HG03095 (cell line): ENCODE results near the gene PCDHGC3.

Source experiments
- ATAC-seq: cut with Tn5 transposase; IDR thresholded peaks from one replicate; pipeline ENCODE4 v1.9.1; 2021; ENCODE audit warnings: moderate library complexity; ENCODE audit not compliant: unreplicated experiment

PCDHGC3 gene

DNA sequence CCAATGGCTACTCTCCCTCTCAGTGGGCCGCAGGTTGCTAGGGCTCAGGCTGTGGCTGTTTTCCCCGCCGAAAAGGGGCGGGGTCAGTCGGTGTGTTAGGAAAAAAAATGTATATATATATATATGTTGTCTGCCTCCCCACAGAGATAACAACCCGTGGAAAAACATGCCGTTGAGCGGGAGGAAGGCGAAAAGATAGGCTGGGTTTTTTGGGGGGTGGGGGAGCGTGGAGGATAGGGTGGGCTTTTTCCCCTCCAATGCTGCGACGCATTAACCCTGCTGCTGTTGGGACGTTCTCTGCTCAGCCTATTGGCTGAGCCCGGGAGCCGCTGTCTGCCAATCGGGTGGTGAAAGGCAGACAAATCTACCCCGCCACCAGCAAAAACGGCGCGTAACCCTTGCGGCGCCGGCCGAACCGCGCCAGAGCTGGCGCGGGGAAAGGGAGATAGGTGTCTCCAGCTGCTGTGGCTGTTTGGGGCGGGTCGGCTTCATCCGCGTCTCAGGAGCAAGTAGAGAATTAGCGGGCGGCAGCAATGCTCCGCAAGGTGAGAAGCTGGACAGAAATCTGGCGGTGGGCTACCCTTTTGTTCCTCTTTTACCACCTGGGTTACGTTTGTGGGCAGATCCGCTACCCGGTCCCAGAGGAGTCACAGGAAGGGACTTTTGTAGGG lies 9.0 kb downstream of the PCDHGC3 start, which contains the start of gene PCDHGC4:
Gene PCDHGC4, plus strand, starts transcription at position 390 of the 671 bp plus-strand sequence. Its CDS starts 144 bp downstream, at position 534.
- ATAC-seq, result peak; percentile 50

DNA sequence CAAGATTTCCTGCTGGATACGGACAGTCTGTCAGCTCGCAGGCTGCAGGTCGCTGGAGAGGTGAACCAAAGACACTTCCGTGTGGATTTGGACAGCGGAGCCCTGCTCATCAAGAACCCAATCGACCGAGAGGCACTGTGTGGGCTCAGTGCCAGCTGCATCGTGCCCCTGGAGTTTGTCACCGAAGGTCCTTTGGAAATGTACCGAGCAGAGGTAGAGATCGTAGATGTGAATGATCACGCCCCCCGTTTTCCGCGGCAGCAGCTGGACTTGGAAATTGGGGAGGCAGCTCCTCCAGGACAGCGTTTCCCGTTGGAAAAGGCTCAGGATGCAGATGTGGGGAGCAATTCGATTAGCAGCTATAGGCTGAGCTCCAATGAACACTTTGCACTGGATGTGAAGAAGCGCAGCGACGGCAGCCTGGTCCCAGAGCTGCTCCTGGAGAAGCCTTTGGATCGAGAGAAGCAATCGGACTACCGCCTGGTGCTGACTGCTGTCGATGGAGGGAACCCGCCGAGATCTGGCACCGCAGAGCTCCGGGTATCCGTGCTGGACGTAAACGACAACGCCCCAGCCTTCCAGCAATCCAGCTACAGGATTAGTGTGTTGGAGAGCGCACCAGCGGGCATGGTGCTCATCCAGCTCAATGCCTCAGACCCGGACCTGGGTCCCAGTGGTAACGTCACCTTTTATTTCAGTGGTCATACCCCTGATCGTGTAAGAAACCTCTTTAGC lies 9.7 kb downstream of the PCDHGC3 start:
- ATAC-seq, result no peak

DNA sequence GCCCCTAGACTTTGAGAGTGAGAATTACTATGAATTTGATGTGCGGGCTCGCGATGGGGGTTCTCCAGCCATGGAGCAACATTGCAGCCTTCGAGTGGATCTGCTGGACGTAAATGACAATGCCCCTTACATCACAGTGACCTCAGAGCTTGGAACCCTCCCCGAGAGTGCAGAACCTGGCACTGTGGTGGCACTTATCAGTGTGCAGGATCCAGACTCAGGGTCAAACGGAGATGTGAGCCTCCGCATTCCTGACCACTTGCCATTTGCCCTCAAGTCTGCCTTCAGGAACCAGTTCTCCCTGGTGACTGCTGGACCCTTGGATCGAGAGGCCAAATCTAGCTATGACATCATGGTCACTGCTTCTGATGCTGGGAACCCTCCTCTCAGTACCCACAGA lies 10.3 kb downstream of the PCDHGC3 start:
- no peak for ATAC-seq

DNA sequence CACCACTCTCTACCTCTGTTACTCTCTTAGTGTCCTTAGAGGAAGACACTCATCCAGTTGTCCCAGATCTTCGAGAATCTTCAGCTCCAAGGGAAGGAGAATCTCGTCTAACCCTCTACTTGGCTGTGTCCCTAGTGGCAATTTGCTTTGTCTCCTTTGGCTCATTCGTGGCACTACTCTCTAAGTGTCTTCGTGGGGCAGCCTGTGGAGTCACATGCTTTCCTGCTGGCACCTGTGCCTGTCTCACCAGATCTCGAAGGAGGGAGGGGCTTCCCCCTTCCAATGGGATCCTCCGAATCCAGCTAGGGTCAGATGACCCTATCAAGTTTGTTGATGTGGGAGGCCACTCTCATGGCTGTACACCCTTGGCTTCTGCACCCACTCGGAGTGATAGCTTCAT lies 11.4 kb downstream of the PCDHGC3 start:
- ATAC-seq, result no peak

DNA sequence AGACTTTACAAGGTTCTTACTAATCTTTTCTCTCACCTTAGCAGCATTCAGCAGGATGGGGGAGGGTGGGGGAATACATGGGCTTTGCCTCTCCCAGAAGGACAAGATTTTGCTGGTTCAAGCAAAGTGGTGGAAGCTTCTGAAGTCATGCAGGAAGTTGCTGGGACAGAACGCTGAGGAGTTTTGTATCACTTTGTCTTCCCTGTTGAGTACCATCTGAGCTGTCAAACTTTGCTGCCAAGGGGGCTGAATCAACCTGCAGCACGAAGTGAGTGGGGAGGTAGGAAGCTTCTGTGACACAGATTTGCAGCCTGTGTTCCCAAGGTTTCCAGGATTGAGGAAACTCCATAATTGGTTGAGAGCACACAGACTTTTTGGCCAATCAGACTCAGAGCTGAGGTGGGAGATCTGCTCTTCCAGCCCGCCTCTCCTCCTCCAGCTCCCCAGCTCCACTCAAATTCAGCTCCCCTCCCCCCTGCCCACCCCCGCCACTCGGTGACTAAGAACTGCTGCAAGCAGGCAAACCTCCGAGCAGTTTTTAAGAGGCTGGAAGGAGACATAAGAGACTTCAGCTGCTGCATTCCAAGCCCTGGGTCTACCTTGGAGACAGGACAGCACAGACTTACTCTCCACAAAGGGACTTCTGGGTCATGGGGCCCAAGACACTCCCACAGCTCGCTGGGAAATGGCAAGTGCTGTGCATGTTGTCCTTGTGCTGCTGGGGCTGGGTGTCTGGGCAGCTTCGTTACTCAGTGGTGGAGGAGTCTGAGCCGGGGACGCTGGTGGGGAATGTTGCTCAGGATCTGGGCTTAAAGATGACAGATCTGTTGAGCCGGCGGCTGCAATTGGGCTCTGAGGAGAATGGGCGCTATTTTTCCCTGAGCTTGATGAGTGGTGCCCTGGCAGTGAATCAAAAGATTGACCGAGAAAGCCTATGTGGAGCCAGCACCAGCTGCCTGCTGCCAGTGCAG lies 13.1 kb downstream of the PCDHGC3 start, which contains the start of gene PCDHGC5:
Gene PCDHGC5, plus strand, starts transcription at position 491 of the 971 bp plus-strand sequence. Its CDS starts 160 bp downstream, at position 651.
- ATAC-seq, result no peak

DNA sequence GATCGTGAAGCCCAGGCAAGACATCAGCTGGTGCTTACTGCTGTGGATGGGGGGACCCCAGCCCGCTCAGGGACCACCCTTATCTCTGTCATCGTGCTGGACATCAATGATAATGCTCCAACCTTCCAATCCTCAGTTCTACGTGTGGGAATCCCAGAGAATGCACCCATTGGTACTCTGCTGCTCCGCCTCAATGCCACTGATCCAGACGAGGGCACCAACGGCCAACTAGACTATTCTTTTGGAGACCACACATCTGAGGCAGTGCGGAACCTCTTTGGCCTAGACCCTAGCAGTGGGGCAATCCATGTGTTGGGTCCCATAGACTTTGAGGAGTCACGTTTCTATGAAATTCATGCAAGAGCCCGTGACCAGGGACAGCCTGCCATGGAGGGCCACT lies 14.1 kb downstream of the PCDHGC3 start:
- no peak for ATAC-seq

DNA sequence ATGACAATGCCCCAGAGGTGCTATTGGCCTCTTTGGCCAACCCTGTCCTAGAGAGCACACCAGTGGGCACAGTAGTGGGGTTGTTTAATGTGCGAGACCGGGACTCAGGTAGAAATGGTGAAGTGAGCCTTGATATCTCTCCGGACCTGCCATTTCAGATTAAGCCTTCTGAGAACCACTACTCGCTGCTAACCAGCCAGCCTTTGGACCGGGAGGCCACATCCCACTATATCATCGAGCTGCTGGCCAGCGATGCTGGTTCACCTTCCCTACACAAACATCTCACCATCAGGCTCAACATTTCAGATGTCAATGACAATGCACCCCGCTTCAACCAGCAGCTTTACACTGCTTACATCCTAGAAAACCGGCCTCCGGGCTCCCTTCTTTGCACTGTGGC lies 14.5 kb downstream of the PCDHGC3 start:
- no peak for ATAC-seq

DNA sequence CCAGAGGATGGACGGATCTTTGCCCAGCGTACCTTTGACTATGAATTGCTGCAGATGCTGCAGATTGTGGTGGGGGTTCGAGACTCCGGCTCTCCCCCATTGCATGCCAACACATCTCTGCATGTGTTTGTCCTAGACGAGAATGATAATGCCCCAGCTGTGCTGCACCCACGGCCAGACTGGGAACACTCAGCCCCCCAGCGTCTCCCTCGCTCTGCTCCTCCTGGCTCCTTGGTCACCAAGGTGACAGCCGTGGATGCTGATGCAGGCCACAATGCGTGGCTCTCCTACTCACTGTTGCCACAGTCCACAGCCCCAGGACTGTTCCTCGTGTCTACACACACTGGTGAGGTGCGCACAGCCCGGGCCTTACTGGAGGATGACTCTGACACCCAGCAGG lies 15.0 kb downstream of the PCDHGC3 start:
- no peak for ATAC-seq

DNA sequence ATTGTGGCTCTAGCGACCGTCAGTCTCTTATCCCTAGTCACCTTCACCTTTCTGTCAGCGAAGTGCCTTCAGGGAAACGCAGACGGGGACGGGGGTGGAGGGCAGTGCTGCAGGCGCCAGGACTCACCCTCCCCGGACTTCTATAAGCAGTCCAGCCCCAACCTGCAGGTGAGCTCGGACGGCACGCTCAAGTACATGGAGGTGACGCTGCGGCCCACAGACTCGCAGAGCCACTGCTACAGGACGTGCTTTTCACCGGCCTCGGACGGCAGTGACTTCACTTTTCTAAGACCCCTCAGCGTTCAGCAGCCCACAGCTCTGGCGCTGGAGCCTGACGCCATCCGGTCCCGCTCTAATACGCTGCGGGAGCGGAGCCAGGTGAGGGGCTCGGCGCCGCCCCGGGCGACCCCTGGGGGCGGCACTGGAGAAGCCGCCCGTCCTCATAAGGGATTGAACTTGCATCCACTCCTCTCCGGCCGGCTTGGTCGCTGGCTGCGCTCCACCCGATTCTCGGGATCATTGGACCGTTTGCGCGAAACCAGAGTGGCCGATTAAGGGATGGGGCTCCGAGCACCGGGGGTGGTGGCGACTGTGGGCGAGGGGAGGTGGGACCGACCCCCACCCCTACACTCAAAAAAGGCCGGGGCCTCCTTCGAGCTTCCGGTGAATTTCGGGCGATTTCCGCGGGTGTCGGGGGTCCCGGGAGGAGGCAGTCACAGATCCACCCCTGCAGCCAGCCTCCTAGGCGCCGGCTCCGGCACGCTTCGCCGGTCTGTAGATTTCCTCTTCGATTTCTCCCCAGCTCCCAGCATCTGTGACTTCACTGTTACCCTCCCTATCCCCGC lies 15.8 kb downstream of the PCDHGC3 start:
- ATAC-seq, result peak; percentile 13

DNA sequence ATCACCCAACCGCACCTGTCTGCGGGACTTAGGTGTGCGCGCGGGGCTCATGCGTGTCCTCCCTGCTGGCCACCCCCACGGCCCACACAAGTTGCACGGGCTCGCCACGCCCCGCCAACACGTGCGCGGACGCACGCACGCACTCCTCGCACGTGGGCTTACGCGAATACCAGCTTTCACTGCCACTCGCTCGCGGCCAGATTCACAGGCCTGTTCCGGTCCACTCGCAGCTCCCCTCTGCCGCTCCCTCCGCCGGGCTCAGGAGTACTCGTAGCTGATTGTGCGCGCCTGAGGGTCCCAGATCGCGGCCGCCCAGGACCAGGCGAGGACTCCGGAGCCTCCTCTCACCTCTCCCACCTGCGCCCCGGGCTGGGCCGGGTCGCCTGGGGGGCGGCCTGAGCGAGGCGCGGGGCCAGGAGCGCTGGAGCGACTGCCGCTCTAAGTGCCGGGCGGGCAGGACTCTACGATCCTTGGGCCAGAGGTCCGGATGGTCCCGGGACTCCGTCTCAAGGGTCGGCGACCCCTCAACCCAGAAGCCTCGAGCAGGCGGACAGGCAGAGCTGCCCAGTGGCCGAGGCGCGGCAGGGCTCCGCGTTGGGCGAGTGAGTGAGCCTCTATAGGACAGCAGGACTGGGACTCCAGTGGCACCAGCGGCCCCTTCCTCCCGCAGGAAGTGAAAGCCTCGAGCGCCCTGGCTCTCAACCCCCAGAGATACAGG lies 16.6 kb downstream of the PCDHGC3 start:
- ATAC-seq, result peak; percentile 44

DNA sequence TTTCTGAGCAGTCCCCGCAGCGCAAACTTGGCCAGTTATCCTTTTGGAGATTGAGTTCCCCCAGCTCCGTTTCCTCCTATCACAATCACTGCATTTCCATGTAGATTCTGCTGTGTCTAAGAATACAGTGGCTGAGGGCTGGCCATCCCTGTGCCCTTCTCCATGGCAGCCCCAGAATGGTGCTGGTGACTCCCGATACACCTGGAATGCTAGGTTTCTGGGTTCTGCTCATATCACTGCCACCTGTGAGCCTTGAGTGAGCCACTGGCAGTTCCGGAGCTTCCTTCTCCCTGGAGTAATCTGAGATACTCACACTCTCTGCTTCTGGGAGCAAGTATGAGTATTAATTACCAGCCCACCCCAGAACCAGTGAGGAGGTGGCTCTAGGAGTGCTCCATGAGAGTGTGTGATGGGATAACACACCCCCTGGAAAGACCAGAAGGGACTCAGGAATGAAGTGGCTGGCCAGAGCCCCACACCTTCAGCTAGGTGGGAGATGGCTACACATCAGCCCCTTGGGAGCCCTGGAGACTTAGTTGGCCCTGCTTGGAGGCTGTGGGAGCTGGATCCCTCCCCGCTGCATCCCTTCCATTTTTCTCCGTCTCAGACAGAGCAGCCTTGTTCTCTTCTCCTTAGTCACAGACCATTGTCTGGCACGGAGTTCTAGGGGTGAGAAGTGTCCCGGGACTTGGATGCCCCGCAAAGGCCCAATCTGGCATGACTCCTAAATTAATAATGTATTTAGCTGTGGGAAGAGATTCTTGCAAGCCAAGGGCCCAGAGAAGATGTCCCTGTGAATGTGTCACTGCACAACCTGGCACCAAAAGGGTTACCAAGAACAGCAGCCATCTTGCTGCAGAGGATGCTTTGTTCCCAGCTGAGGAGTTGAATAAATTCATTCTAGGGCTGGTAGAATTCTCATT lies 18.0 kb downstream of the PCDHGC3 start:
- no peak for ATAC-seq

DNA sequence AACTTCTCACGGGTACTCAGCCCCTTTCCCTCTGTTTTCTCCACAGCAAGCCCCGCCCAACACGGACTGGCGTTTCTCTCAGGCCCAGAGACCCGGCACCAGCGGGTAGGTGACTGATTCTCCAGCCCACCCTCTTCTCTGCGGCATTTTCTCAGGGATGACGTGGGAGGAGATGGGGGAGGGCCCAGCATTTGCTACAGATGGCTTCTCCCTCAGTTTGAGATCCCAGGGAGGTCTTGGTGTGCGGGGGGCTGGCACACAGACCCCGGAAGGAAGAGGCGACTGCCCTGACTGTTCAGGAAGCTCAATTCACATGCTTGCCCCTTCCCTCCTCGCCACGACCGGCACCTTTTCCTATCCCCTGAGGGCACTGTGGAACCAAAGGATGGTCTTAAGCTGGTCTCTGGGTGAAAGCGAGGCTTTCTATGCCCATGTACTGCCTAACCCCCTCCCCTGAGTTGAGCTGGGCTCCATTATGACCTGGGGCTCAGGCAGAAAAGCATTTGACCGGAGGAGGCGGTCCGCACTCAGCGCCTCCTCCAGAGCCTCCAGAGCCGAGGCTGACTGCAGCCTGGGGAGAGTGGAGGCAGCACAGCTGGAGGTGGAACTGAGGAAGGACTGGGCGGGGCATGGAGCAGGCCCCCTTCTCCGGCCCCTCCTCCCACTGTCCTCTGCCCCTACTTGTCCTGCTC lies 19.1 kb downstream of the PCDHGC3 start:
- no peak for ATAC-seq

DNA sequence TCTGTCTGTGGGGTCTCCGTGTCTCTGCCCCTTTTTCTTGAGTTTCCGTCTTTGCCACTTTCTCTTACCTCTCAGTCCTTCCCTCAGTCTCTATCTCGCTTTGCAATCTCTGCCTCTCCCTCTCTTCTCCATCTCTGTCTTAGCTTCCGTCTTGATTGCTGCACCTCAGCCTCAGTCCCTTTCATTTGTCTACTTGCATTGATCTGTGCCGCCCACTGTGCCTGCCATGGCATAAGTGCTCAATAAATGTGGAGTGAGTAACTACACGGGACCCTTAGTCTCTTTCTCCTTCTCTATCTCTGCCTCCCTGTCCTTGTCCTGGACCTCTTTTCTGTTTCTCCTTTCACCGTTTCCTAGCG lies 19.7 kb downstream of the PCDHGC3 start:
- no peak for ATAC-seq

DNA sequence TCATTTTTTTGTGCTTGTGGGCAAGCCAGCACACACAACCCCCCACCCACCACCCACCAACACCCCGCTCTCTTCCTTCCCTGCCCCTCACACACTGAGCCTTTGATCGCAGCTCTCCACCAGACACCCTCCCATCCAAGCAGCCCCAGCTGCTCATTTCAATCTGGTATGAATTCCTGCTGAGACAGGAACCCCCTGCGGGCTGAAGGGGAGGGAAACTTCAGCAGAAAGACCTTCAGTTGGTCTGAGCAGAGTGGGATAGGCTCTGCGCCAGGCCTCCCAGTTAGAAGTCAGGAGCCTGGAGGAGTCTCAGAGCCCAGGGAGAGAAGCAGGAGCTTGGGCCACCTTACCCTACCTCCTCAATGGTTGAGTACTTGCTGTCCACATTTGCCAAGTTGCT lies 20.3 kb downstream of the PCDHGC3 start:
- no peak for ATAC-seq

DNA sequence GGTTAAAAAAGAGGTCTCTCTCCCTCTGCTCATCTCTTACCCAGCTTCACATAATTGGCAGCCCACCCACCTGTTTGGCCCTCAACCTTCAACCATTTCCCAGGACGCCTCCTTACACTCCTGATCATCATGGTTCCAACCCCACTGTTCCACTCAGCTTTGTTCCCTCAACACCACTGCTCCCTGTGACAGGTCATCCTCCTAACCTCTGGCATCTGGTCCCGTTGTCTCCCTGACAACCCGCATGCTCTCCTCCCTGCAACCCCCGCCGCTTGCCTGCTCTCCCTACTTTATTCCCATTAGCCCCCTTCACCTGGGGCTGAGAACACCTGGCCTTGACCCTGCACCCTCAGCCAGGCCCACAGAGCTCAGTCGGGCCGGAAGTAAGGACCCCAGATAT lies 26.0 kb downstream of the PCDHGC3 start:
- no peak for ATAC-seq

DNA sequence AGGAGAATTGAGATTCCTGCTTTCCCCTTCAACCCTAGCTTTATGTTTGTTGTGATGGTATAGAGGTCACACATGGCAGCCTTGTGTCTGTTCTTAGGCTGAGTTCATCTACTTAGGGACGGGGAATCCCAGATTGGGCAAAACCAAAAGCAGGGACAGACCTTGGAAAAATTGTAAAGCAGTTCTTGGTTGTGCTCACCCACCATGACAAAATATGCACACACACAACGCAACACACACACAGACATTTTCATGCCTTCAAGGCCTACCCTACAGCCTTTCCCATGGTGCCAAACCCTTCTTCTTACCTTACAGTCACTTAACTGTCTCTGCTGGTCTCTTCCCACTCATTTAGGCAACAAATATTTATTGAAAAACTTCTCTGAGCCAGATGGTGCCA lies 27.9 kb downstream of the PCDHGC3 start:
- no peak for ATAC-seq

DNA sequence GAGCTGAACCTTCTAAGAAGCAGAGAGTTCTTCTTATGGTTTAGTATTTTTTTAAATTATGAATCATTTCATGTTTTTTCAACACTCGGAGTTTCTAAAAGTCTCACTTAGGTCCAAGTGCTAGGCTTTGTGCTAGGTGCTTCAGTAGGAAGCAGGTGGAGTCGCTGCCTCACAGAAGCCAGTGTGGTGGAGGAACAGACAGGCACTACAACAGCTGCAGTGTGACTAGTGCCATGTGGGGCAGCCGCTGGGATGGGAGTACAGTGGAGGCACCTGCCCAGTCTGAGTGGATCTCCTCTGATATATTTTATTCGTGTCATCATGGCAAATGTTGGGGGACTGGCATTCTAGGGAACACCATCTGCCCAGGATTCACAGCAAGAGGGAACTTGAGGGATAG lies 28.4 kb downstream of the PCDHGC3 start:
- no peak for ATAC-seq
